SIG-M5 (cell line): ENCODE measurements around the gene WDR64.

Experiments
- DNase-seq: peaks from one replicate; lab custom pipeline; 2025; lab: John Stamatoyannopoulos, UW

Gene WDR64

DNA sequence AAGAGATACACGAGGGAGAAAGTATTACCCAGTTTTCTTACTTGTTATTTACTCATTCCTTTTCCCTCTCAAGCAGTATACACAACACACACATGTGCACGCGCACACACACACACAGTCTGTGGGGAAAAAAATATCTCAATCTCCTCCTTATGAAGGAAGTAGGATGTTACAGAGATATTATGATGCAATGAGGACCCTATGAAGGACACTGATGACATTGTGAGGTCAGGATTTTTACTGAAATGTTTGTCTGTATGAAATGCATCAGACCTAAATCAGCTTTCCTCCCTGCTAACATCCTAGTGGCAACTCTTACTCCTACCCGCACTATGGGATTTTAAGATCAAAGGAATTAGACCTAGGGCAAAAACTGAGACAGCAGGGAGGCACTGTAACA, at the start of gene WDR64:
Gene WDR64, plus strand, starts transcription at position 270 of the 400 bp plus-strand sequence. CDS start 204 bp downstream, outside the sequence.
- no peak for DNase-seq

DNA sequence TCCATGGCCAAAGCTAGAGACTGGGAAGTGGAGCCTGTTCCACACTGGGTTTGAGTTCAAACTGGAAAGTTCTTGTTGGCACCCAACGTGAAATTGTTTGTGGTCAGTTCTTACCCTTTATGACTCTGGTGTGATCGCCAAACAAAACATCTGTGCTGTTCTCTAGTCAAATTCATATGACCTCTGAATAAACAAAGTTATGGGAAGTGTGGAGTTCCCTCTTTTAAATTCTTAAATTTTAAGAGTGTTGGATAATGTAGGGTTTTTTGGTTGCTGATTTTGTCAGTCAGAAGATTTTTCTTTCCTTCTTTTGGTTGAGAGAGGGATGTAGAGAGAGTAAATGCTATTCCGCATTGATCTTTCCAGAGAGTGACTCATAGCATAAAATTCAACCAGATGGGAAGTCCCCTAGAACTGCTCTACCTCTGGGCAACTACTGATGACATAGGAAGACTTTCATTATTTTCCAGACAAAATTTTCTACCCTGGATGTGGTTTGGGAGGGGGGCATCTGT, 48.3 kb upstream of the WDR64 start:
- DNase-seq: no peak

DNA sequence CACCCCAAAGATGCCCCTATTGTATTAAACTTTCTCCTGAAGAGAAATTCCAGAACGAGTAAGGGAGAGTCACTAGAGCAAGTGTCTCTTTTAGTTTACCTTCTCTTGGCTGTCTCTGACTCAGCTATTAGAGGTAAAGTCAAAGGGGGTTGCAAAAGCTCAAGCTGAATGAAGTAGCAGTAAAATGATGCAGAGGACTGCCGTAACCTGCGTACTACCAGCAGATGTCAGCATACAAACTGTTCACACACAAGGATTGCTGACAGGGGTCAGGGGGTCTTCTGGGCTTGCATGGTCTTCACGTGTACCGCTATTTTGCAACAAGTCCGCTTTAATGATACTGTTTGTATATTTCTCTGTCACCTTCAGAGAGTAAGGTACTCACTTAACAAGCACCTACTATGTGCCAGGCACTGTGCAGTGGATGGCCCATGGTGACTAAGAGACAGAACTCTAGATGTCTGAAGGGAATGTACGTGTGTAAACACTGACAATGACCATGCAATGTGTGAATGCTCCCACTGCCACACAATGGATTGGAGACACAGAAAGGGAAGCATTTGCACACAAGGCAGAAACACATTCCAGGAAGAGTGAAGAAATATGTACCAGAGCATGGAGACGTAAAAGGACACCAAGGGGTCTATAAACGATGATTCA, 46.8 kb upstream of the WDR64 start:
- no peak for DNase-seq

DNA sequence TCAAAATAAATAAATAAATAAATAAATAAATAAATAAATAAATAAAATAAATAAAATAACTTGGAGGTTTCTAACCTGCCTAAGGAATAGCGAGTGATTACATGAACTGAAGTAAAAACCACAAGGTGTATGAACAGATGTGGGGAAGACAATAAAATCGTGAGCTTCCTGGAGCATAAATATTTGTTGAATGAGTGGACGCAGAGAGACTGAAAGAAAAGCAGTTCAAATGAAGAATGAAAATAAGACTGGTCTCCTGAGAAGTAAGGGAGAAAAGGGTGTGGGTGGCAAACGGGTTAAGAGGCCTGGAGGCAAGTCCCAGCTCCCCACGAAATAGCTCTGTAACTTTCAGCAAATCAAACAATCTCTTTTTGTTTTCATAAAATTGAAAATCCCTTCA, 45.5 kb upstream of the WDR64 start:
- DNase-seq: no peak

DNA sequence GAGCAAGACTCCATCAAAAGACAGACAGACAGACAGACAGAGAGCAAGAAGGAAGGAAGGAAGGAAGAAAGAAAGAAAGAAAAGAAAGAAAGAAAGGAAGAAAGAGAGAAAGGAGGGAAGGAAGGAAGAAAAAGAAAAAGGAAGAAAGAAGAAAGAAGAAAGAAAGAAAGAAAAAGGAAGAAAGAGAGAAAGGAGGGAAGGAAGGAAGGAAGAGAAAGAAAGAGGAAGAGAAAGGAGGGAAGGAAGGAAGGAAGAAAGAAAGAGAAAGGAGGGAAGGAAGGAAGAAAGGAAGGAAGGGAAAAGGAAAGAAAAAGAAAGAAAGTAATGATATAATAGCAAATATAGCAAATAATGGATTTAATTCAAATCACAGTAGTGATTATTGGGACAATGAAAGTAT, 44.6 kb upstream of the WDR64 start:
- no peak for DNase-seq

DNA sequence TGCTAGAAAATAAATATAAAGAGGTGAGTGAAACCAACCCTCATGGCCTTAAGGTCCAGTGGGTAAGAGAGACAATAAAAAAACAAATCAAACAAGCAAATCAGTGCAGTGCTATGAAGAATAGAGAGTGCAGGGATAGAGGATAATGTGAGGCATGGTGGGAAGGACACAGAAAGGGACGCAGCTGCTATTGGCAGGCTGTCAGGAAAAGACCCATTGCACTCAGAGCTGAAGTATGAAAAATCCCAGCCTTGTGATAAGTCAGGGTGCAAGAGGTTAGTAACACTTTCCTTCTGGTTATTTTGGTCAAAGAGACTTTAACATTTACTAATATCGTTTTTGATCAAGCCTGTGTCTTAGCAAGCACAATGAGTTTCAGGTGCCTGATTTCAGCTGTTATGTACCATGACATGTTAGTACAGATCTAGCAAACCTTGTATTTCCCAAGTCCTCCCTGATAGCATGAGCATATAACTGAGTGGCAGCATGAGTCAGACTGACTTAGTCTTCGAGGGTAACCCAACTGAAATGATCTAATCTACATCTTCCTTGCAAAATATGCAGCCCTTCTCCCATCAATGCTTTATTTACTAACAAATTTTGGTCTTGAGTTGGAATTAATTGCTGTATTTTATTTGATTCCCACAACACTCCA, 43.6 kb upstream of the WDR64 start:
- no peak for DNase-seq

DNA sequence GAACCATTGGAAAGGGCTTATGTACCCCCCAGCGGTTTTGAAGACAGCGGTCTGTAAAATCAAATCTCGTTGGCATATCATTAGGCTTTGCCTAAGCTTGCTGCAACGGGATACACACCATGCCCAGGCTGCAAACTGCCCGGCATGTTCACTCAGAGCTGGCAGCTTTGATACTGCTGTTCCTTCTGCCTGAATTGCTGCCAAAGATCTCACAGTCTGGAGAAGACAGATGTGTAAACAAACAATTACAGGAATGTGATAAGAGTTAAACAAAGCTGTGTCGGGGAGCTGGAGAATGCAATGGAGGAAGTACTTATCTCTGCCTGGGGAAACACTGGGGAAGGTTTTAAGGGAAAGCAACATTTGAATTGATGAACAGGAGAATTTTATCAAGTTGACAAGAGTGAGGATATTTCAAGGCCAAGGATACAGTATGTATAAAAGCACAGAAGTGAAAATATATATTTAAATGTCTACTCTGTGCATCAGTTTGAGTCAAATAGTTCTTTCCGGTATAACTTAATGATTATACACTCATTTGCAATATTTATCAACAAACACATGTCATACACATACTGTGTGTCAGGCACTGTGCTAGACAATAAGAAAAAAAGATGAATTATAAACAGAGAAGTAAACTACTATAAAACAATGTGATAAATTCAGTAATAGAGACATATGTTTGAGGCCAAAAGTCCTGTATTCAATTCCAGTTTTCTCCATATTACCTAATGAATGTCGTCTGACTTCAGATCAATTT, 41.8 kb upstream of the WDR64 start:
- no peak for DNase-seq

DNA sequence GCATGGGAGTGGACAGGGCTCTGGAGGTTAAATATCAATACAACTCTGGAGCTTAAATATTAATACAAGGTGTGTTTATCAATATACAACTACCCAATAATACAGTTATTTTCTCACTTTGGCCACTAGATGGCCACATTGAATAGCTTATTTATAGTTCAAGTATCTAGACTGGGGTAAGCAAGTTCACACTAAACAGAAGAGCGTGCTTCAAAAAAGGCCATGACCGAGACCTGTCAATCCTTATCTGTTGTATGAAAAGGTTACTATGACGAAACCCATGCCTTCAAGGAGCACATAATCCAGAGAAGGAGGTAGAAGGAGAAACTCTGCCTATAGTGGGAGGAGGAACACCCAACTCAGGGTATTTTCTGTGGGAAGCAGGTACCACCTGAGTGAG, 41.0 kb upstream of the WDR64 start:
- DNase-seq: peak; percentile 42

DNA sequence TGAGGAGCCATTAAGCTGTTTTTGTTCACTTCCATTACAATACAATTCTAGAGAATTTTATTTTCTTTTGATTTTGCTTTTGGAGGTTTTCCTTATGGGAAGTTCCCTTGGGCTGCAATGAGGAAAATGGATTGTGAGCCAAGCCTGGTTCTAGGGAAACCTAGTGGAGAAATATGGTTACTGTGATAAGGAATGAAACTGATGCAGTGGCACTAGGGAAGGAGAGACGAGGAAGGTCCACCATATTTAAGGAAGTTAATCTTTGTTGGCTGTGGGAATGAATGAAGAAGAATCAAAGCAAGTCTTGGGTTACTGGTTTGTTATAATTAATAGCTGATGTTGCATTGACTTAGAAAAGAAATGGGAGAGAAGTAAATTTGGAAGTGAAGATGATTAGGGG, 40.3 kb upstream of the WDR64 start:
- no peak for DNase-seq

DNA sequence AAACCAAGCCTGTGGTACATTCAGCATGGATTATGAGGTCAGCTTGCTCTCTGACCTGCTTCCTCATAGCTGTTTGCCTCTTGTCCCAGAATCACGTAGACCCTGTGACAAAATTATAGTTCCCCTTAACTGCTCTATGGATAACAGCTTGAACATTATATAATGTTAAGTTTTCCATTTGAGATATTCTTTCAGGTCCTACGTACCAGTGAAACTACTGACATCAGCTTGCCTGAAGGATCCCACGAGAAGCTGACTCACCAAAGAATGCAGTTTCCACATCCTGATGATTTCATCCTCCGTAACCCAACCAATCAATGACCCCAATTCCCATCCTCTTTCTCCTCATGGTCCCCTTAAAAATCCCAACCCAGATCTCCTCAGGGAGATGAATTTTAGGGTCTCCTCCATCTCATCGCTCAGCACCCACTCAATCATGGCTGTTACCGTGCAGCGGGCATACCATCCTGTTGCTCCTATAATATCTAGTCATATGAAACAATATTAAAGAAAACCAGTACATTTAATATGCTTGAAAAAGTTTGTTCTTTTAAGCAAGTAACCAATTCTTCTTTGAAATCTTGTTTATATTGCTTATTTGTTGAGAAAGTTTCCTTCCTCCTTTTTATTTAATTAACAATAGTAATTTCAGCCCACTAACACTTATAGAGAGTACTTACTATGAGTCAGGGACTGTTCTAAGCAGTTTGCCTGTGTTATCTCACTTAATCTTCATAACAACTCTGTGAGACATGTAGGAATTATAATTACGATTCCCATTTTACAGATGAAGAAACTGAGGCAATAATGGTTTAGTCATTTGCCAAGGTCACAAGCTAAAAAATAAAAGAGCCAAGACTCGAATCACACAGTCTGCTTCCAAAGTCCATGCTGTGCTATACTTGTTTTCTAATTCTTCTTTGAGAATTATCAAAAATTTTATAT, 39.3 kb upstream of the WDR64 start:
- no peak for DNase-seq

DNA sequence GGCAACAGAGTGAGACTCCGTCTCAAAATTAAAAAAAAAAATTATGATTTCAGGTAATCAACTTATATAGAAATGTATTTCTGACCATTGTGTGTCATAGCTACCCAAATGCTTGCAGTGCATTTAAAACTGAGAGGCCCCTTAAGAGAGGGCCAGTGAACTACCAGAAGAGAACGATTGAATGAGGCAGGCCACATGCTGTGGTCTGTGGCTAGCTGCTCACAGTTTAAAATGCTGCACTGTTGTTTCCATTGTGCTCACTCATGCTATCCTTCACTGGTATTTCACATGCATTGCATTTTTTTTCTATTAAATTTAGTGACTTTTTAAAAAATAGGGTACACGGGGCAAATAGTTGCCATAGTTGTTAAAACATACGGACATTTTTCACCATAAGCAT, 37.9 kb upstream of the WDR64 start:
- DNase-seq: no peak

DNA sequence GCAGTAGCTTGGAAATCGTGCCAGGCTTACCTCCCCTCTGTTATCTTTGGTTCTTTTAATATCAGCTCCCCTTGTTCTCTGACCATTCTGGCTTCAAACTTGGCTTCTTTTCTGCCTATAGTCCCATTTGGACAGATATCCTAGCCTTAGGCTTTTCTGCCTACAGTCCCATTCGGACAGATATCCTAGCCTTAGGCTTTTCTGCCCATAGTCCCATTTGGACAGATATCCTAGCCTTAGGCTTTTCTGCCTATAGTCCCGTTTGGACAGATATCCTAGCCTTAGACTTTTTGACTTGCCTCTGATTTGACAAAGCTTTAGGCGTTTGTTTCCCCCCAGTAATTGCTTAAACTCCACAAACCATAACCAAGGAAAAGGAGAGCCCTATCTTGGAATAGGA, 37.5 kb upstream of the WDR64 start:
- no peak for DNase-seq

DNA sequence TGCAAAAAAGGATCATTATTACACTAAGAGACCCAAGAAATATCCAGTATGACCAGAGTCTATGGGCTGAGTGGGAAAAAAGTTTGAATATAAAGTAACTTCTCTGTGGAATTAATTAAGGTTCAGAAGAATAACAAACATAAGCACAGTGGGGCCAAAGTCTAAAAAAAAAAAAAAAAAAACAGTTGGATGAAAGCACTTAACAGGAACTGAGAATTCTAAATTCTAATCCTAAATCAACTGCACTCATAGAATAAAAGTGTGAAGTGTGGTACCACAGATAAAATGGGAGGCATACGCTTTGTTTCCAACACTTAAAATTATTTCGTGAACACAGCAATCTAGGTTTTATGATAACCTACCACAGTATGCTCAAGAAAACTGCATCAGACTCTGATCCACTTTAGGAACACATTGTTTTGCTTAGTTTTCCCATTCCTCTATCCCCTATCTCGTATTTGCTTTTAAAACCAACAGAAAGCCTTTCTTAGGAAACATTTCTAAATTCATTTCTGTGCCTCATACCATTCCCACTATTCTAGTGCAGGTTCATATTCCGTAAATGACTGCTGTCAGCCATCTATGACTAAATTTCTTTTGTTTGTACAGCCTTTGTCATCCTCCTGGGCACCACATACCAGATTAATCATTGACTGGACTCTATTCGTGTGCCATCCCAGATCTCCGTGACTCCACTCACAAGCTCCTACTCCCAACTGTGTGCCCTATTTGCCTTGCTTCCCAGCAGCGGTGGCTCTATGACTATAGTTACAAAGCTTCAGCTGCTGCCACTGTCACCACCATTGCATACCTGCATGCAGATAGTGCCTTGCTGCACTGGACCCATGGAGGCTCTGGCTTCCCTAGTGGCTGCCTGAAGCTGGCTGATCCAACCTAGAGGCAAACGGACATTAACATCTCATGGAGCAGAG, 36.8 kb upstream of the WDR64 start:
- no peak for DNase-seq

DNA sequence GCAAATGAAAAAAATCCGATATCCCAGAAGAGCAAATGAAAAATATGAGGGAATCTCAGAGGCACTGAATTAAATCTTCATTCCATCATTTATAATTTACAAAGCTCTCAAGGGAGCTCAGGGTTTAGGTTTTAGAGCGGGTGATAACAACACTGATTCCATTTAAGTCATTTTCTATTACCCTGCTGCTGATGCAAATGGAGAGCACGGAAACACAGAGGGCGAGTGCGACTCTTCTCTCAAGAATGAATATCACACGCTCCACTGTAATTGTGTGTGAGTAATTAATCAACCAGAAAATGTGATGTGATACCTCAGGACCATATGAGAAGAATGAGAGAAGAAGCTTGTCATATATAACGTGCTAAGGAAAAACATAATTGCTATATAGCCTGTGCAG, 34.7 kb upstream of the WDR64 start:
- DNase-seq: no peak

DNA sequence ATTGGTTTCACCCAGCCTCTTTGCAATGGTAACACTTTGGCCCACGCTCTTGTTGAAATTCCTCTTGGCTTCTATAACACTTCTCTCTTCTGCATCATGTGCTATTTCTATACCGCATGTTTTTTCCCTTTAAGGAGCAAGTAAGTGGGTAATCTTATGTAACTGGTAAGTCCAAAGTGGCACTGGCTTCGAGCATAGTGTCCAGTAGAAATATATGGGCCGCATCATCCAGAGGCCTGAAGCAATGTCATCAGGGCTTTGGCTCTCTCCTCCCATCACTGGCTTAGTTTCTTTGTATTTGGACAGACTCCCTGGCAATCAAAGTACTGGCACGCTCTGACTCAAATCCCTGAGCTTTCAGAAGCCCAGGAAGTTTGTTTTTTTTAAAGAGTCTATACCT, 29.4 kb upstream of the WDR64 start:
- DNase-seq: no peak

DNA sequence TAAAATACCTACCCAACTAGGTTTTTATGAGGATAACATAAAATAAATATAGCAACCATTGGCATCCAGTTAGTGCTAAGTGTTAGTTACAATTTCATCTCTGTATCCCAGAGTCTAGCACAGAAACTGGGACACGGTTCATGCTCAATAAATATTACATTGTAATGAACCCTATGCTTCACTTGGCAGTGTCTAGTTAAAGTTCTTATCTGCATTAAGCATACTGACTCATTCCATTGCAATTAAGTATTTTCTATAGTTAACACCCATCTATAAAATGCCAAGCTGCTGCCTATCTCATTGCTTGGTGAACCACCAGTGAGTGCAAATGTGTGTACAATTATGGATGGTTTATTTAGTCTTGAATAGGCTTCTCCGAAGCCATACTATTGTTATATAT, 27.1 kb upstream of the WDR64 start:
- DNase-seq: no peak

DNA sequence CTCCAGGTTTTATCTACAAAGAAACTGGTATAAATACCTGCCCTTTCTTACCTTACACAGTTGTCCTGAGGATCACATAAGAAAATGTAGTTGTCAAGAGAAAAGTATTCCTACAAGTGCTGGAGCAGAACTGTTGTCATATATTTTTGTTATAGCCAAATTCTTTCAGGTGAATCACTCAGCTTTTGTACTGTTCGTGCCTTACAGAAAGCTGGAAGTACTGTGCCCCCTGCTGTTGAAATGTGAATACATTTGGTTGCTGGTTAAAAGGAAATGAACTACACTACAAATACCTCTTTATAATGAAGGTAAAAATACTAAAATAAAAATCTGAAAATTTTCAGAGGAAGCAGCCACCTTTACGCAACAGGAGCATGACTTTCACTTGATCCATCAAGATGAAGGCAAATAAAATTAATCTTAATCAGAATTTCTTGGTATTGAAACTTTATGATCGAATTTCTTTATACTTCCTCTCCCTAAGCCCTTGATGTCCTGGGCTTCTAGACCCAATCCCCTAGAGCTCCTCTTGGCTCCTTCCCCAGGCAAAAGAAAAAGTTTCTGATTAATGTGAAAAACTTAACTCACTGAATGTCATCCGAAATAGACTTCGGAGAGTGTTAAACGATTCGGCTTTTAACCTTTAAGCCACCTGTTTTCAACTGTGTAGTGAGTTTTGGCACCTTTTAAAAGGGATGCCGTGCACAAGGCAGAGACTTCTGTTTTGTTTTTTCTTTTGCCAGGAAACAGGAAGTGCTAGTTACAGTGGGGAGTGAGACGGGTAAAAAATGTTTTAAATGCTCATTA, 24.4 kb upstream of the WDR64 start:
- DNase-seq: no peak

DNA sequence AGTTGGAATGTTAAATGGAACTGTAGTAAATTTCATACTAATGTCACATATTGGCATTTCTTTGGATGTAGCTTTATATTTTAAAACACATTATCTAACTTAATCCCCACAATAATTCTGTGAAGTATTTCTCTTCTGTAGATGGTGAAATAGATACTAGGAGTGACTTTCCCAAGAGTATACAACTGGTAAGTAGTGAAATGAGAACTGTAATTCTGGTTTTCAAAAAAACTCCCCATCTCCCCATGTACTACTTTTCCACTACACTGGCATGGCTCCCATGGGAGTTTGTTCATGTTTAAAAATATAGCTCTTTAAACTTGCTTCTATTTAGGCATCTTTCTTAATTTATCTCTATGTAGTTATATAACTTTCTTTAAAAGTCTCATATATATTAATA, 22.1 kb upstream of the WDR64 start:
- no peak for DNase-seq

DNA sequence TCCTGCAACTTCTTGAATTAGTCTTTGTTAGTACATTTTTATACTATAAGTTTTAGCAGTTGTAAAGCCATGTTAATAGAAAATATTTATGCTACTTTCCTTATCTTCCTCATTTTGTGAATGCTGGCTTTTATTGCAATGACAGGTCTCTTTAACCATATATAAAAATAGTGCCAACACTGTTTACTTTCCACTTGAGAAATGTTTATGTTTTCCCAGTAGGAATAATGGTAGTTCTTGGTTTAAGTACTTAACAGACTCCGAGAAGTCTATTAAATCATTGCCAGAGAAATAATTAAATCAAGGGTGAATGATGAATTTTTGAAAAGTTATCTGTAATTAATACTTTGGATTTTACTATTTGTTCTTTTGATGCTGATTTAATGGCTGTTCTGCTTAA, 21.6 kb upstream of the WDR64 start:
- DNase-seq: no peak

DNA sequence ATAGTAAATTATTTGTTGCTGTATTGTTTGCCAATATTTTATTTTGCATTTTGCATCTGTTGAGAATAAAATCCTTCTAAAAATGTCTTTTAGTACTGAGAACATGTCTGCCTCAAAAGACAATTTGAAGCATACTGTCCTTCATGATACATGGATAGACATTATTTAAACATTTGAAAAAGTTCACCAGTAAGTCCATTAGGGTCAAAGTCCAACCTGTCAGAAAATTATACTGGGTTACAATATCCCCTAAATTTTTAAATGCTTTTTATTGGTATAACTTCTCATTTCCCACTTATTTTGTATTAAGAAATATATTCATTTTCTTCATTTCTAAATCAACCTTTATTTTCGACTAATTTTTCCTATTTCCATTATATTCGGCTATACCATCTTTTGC, 21.2 kb upstream of the WDR64 start:
- DNase-seq: no peak
